ENCODE results near the gene JHY.

DNA sequence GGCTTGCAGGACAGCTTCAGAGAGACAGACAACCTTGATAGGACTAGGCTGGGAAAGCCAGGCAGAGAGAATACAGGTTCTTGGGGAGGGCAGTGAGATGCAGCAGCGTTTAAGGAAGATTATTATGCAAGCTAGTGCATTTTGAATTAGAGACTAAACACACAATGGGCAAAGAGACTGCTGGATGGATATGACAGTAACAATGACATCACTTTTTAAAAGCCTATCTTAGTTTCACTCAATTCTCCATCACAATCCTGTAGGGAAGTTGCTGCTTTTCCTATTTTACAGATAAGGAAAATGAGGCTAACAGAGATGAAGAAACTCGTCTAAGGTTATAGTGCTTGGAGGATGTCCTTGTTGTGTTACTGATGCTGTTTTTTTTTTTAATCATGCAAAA lies 5.6 kb downstream of the JHY start:
- TF ChIP-seq, protein P1, sequence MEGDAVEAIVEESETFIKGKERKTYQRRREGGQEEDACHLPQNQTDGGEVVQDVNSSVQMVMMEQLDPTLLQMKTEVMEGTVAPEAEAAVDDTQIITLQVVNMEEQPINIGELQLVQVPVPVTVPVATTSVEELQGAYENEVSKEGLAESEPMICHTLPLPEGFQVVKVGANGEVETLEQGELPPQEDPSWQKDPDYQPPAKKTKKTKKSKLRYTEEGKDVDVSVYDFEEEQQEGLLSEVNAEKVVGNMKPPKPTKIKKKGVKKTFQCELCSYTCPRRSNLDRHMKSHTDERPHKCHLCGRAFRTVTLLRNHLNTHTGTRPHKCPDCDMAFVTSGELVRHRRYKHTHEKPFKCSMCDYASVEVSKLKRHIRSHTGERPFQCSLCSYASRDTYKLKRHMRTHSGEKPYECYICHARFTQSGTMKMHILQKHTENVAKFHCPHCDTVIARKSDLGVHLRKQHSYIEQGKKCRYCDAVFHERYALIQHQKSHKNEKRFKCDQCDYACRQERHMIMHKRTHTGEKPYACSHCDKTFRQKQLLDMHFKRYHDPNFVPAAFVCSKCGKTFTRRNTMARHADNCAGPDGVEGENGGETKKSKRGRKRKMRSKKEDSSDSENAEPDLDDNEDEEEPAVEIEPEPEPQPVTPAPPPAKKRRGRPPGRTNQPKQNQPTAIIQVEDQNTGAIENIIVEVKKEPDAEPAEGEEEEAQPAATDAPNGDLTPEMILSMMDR (IDR thresholded peaks at IDR 0.05): no peak
- TF ChIP-seq POLR2A (IDR thresholded peaks at IDR 0.05): no peak
